ENCODE results near the gene PDE4D.

DNA sequence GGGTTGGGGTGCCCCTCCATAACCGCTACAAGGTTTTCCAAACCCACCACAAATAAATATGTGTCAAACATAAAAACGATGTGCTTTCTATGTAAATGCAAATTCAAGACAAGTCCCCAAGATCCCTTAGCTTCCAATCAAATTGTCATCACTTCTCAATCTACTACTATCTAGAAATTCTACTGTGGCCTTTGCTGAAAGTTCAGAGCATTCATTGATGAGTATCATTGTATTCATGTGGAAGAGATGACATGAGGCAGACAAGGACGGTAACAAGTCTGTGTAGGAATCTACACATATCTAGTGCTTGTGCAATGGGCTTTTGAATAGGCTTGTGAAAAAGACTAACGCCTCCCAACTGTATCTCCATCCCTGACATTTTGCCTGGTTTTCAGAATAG lies 524.6 kb downstream of the PDE4D start:
- TF ChIP-seq CTCF (IDR thresholded peaks at IDR 0.05; ENCODE audit: insufficient read depth, low read length), result no peak
- TF ChIP-seq POLR2AphosphoS5 (IDR thresholded peaks at IDR 0.05; ENCODE audit: low read depth), result no peak
- no peak for TF ChIP-seq REST (IDR thresholded peaks at IDR 0.05; ENCODE audit: insufficient replicate concordance, low read depth)
- no peak for TF ChIP-seq GABPA (IDR thresholded peaks at IDR 0.05; ENCODE audit: low read depth)
